ENCODE data around the gene UIMC1.

UIMC1 gene

DNA sequence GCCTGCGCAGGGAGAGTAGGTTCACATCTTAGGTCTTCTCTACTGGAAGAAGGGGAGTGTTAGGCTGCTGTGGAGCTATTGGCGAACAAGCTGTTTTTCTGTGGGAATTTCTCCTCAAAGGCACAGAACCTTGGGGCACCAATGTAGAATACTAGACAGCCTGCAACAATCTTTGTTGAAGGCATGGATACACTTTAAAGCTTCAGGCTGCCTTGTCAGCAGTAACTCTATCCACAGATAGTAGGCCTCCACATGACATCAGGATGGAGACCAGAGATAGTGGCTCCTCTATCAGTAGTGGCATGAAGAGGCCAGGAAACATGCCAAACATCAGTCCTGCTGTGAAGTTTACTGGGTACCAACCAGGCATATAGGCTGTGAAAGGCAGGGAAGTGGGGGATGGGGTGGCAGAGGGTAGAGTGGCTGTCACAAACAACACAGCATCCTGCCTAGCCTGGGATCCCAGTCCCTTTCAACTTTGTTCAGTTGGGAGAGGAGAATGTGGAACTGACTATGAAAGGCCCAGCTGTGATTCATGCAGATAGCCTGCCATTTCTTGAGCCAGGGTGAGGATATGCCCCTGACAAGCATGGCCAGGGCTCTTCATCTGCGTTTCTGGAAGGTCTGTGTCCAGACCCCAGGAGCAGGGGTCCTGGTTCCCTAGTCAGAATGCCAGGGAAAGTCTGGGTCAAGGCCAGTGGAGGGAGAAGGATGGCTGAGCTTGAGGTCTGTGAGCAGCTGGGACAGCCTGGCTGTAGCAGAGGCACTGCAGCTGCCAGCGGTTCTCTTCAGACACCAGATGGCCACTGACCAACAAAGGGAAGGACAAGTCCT, 106.4 kb downstream of the UIMC1 start:
- H3K4me3 ChIP-seq (ENCODE audit: low read length), result no peak overlapping the region
- no peak for DNase-seq (ENCODE audit: low read depth)
- TF ChIP-seq, protein P1, sequence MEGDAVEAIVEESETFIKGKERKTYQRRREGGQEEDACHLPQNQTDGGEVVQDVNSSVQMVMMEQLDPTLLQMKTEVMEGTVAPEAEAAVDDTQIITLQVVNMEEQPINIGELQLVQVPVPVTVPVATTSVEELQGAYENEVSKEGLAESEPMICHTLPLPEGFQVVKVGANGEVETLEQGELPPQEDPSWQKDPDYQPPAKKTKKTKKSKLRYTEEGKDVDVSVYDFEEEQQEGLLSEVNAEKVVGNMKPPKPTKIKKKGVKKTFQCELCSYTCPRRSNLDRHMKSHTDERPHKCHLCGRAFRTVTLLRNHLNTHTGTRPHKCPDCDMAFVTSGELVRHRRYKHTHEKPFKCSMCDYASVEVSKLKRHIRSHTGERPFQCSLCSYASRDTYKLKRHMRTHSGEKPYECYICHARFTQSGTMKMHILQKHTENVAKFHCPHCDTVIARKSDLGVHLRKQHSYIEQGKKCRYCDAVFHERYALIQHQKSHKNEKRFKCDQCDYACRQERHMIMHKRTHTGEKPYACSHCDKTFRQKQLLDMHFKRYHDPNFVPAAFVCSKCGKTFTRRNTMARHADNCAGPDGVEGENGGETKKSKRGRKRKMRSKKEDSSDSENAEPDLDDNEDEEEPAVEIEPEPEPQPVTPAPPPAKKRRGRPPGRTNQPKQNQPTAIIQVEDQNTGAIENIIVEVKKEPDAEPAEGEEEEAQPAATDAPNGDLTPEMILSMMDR (conservative IDR thresholded peaks at IDR 0.05; ENCODE audit: low read depth, low read length), result no peak

DNA sequence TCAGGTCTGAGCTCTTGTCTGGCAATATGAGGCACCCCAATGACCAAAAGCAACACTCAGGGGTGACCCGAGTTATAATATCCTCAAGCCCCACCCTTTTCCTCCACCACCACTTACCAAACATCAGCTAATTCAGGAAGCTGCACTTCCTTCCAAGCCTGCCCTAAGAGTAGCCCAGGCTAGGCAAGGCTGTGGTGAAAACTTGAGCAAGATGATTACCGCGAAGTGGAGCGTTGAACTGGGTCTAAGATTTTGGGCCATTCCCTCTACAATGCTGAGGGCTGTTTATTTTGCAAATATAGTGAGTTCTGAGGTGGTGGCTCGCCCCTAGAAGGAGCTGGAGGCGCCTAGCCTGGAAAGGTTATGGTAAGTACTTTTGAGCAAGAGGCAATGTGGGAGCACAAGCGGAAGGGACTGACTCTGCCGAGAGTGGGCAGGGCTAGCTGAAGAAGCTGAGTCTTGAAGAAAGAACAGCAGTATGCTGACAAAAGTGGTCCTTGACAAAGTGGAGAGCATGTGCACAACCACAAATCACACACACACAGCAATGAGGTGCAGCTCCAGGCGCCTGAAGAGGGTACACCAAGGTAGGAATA, 107.2 kb downstream of the UIMC1 start, which contains the start of gene HK3:
TSS of gene HK3 (minus strand) at position 51 of the 596 bp plus-strand sequence. CDS start 3,187 bp downstream, outside the sequence.
- DNase-seq (ENCODE audit: low read depth), result no peak
- TF ChIP-seq, protein P1 (conservative IDR thresholded peaks at IDR 0.05; ENCODE audit: low read depth, low read length), result no peak
- no peak within 1 kb of the TSS for H3K4me3 ChIP-seq (ENCODE audit: low read length)

DNA sequence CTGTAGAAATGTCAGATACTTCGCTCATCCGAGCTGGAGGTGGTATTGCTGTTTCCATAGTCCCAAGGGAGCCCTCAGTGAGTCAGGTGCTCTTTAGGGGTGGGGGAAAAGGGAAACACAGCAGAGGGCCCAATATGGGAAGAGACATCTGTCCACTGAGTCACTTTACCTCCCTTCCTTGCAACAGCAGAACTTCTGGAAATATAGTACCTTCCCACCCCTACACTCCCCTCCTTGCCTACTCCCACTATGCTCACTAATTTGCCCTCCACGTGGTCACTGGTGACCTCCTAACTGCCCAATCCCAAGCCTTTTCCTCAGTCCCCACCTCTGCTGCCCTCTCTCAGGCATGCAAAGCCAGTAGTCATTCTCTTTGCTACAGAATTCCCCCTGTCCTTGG, 109.3 kb downstream of the UIMC1 start:
- TF ChIP-seq, protein P1 (conservative IDR thresholded peaks at IDR 0.05; ENCODE audit: low read depth, low read length), result no peak
- H3K4me3 ChIP-seq (ENCODE audit: low read length), result no peak overlapping the region
- no peak for DNase-seq (ENCODE audit: low read depth)

DNA sequence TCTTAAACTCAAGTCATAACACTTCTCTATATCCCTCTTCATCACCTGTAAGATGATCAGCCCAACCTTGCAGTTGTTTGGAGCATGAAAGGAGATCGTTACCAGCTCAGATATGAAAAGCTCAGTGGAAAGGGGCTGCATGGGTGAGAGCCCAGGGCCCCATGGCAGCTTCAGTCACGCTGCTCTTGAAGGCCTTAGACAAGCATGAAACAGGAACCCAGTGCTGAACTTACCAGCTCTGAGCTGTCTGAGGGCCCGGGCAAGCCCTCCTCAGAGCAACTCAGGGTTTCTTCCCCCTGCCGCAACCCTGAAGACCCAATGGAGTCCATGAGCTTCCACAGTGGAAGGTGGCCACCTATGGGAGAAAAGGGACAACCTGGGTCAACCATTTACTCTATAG, 110.7 kb downstream of the UIMC1 start:
- H3K4me3 ChIP-seq (ENCODE audit: low read length), result no peak overlapping the region
- TF ChIP-seq, protein P1 (conservative IDR thresholded peaks at IDR 0.05; ENCODE audit: low read depth, low read length), result no peak
- no peak for DNase-seq (ENCODE audit: low read depth)

DNA sequence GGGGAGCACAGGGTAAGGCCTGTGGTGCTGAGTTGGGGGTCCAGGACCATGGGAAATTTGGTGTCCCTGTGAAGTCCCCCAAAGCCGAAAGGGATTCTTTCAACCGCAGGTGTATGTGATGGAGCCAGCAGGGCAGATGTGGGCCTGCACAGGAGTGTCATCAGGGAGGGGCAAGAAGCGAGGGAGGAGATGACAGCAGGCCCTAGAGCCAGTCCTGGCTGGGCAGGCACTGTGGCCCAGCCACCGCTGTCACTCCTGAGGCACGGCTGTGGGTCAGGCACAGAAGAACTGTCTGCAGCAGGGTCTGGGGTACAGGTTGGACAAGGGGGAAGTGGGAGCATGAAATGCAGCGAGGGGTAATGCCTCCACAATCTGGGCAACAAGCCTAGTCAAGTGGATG, 112.3 kb downstream of the UIMC1 start:
- no peak for DNase-seq (ENCODE audit: low read depth)
- H3K4me3 ChIP-seq (ENCODE audit: low read length), result no peak overlapping the region
- TF ChIP-seq, protein P1 (conservative IDR thresholded peaks at IDR 0.05; ENCODE audit: low read depth, low read length), result no peak

DNA sequence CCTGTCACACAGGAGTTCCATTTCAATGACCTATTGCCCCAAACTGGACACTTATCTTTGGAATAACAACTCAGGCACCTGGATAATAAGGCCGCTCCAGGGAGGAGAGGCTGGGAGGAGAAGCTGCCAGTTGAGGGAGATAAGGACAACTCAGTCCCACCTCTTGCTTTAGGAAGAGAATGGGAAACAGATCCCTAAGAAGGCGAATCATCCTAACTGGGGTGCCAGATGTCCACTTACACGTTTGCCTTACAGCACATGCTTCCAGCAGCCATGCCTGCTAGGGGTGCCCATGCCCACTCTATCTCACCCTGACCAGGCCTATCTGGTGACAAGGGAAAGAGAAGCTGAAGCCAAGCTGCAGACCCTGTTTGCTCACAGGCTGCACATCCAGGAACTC, 113.9 kb downstream of the UIMC1 start:
- no peak overlapping the region for H3K4me3 ChIP-seq (ENCODE audit: low read length)
- no peak for DNase-seq (ENCODE audit: low read depth)

More for the DNA sequence above, 113.9 kb downstream of the UIMC1 start:
- TF ChIP-seq, protein P1 (conservative IDR thresholded peaks at IDR 0.05; ENCODE audit: low read depth, low read length), result no peak

Measured in retinal pigment epithelial cell (primary cell).